B cell (primary cell): ENCODE measurements around the gene PITPNM1. TPM values are rescaled to one million over a fixed set of nuclear protein-coding genes. Genes with fewer than 3 reads are reported as not detected.
A peak's percentile ranks its signal among the peaks of the same experiment; 100 is the strongest.

Experiments
- ATAC-seq: fragments of 200-7000 bp; cut with Tn5 transposase; one replicate; pipeline ENCODE4 v1.10.0; 2021; ENCODE audit warnings: low read depth, mild to moderate bottlenecking, moderate number of reproducible peaks, moderate library complexity
- CTCF ChIA-PET: fragments of 350-600 bp; sonication (Branson Sonifier 250); formaldehyde crosslinking; loops from one replicate; lab custom pipeline; 2021; ENCODE audit warnings: antibody characterized with exemption, inconsistent platforms; lab: Charles Lee
- POLR2A ChIA-PET: fragments of 350-600 bp; sonication (Branson Sonifier 250); formaldehyde crosslinking; loops from one replicate; lab custom pipeline; 2021; ENCODE audit warnings: antibody characterized with exemption; lab: Charles Lee
- DNase-seq: peaks from one replicate; pipeline ENCODE4 v3.0.0; 2013
- H2AFZ ChIP-seq: 2 replicates; pipeline ENCODE4 v1.6.1; 2012; ENCODE audit warnings: mild to moderate bottlenecking, low read depth, low read length; ENCODE audit not compliant: insufficient read depth, poor library complexity, severe bottlenecking
- H3K27ac ChIP-seq, 2 donors: 1 replicate in 1 of 2; 2 replicates in 1 of 2; pipeline ENCODE4 v1.5.1; 2012 to 2013; ENCODE audit warnings: low read length in 2 of 2, mild to moderate bottlenecking in 2 of 2, moderate library complexity in 1 of 2
- H3K27me3 ChIP-seq, 4 experiments: fragments of 200-600 bp in 1 of 4; sonication (generic) in 1 of 4; replicated peaks in 1 of 4; 1 replicate in 2 of 4; 2 replicates in 2 of 4; pipeline versions ENCODE4 v1.6.1 to v1.7.0; 2013 to 2016; ENCODE audit warnings: low read length in 3 of 4, mild to moderate bottlenecking in 2 of 4, mixed read lengths in 1 of 4, moderate library complexity in 1 of 4; ENCODE audit not compliant: insufficient read depth in 4 of 4, control insufficient read depth in 3 of 4; ENCODE audit errors: control extremely low read depth in 1 of 4
- H3K36me3 ChIP-seq, 2 experiments: replicated peaks in 1 of 2; 1 replicate in 1 of 2; 2 replicates in 1 of 2; pipeline versions ENCODE4 v1.6.1 to v1.7.1; 2013; ENCODE audit warnings: low read length in 1 of 2; ENCODE audit not compliant: insufficient read depth in 2 of 2, control insufficient read depth in 1 of 2; ENCODE audit errors: control extremely low read depth in 1 of 2, extremely low read depth in 1 of 2
- H3K4me1 ChIP-seq, 2 donors: fragments of 200-600 bp in 1 of 2; sonication (generic) in 1 of 2; 1 replicate in 1 of 2; 2 replicates in 1 of 2; pipeline versions ENCODE4 v1.5.1 to v1.6.1; 2013 to 2017; ENCODE audit warnings: low read length in 2 of 2; ENCODE audit not compliant: control insufficient read depth in 2 of 2, insufficient read depth in 2 of 2
- H3K4me2 ChIP-seq: replicated peaks from 2 replicates; pipeline ENCODE3; 2012; ENCODE audit warnings: mild to moderate bottlenecking, low read depth, low read length; ENCODE audit not compliant: poor library complexity, severe bottlenecking
- H3K4me3 ChIP-seq, 5 experiments: fragments of 200-600 bp in 1 of 5; sonication (generic) in 1 of 5; 1 replicate in 3 of 5; 2 replicates in 2 of 5; pipeline versions ENCODE4 v1.5.1 to v1.7.0; 2011 to 2016; ENCODE audit warnings: low read length in 4 of 5, mild to moderate bottlenecking in 4 of 5, low read depth in 2 of 5, control low read depth in 1 of 5, moderate library complexity in 1 of 5; ENCODE audit not compliant: insufficient read depth in 1 of 5; ENCODE audit errors: control extremely low read depth in 1 of 5, extremely low read depth in 1 of 5
- H3K79me2 ChIP-seq: fragments of 200-600 bp; sonication (generic); one replicate; pipeline ENCODE4 v1.6.0; 2016; ENCODE audit warnings: low read length; ENCODE audit not compliant: control insufficient read depth, insufficient read depth
- H3K9ac ChIP-seq: fragments of 200-600 bp; sonication (generic); 2 replicates; pipeline ENCODE4 v1.6.1; 2017; ENCODE audit warnings: mild to moderate bottlenecking, low read length, moderate library complexity
- H3K9me3 ChIP-seq, 3 donors: one replicate each; pipeline versions ENCODE4 v1.6.1 to v1.7.1; 2013; ENCODE audit warnings: low read length in 2 of 3; ENCODE audit not compliant: control insufficient read depth in 2 of 3, insufficient read depth in 1 of 3; ENCODE audit errors: control extremely low read depth in 1 of 3
- H4K20me1 ChIP-seq: 2 replicates; pipeline ENCODE4 v1.6.0; 2012; ENCODE audit warnings: mild to moderate bottlenecking, low read length; ENCODE audit not compliant: insufficient read depth, control insufficient read depth, poor library complexity, severe bottlenecking
- H3K27ac Mint-ChIP-seq: one replicate; pipeline ENCODE4 v1.8.0; 2021; ENCODE audit warnings: mixed read lengths
- H3K27me3 Mint-ChIP-seq: one replicate; pipeline ENCODE4 v1.8.0; 2021; ENCODE audit warnings: mixed read lengths
- H3K4me1 Mint-ChIP-seq: one replicate; pipeline ENCODE4 v1.8.0; 2021; ENCODE audit warnings: mixed read lengths
- H3K4me3 Mint-ChIP-seq: one replicate; pipeline ENCODE4 v1.8.0; 2021; ENCODE audit warnings: mixed read lengths
- H3K9me3 Mint-ChIP-seq: one replicate; pipeline ENCODE4 v1.8.0; 2022; ENCODE audit warnings: mixed read lengths; ENCODE audit not compliant: insufficient read depth
- CTCF ChIP-seq: fragments of 200-600 bp; IDR thresholded peaks from one replicate; pipeline ENCODE4 v1.8.0; 2022; ENCODE audit warnings: antibody characterized with exemption, mild to moderate bottlenecking
- EZH2 ChIP-seq: IDR thresholded peaks from 2 replicates; pipeline ENCODE4 v1.6.1; 2012; ENCODE audit warnings: borderline replicate concordance, low read depth, mild to moderate bottlenecking, moderate library complexity, low read length; ENCODE audit not compliant: insufficient read depth, poor library complexity, severe bottlenecking
- WGBS: methylation state at CpG from one replicate; pipeline ENCODE4 v1.1.5; 2013; ENCODE audit warnings: missing lambda C conversion rate; ENCODE audit not compliant: insufficient coverage; 5-methylcytosine and 5-hydroxymethylcytosine counted together
- intact Hi-C: fragments of 100-400 bp; cut with micrococcal nuclease; formaldehyde crosslinking; loops from one replicate; pipeline ENCODE4 v1.10.0; 2022
- polyA plus RNA-seq: library from polyadenylated mRNA; depleted of rRNA; stranded (reverse); fragments of >200 nt; gene quantifications from 2 replicates; pipeline ENCODE4 v1.2.3, GENCODE V29; 2012
- total RNA-seq, 2 donors: library from RNA; stranded (reverse); fragments of 120-200 nt in 1 of 2; gene quantifications; 1 replicate in 1 of 2; 2 replicates in 1 of 2; pipeline versions ENCODE4 v1.2.3 to v1.2.4, GENCODE V29; 2013 to 2022

PITPNM1 gene
- total and polyA plus RNA-seq, 2 donors (not counting 1 experiment from before 2014, with no cell fraction given), result 152 to 166 TPM

GRCh38 chr11:67507242-67507863, 2.2 kb upstream of the PITPNM1 start:
- POLR2A ChIA-PET, result interaction anchor here (0.6 to 1.6 kb wide), 8 partner anchors 21 to 267 kb away, joined by 3 to 10 read pairs (median 4); partner anchors contain the start of genes POLD4, PPP1CA and TBC1D10C
- Histone ChIP-seq H3K27ac (peak overlapping the region; percentile 84 to 98), H3K36me3 (peaks cover 0 to 18% of the 10 kb centered on the region in 2 experiments), H3K9me3 (no peaks in the 10 kb centered on the region), H3K4me3 (peak overlapping the region; percentile 57 to 88 (median 79)), H2AFZ (peak overlapping the region; percentile 91), H3K4me1 (peaks cover 40 to 50% of the 10 kb centered on the region in 2 donors), H3K4me2 (peak overlapping the region; percentile 97), H3K79me2 (peaks cover 32% of the 10 kb centered on the region), H3K9ac (peak overlapping the region; percentile 89), H4K20me1 (peaks cover 46% of the 10 kb centered on the region), H3K27me3 (peaks cover 0 to 16% (median 4%) of the 10 kb centered on the region in 4 experiments)
- peak overlapping the region; percentile 92 for H3K4me3 Mint-ChIP-seq
- no peak for DNase-seq
- intact Hi-C loops, result loop anchor here (5.0 kb wide), 2 partner anchors 240 to 265 kb away; partner anchors contain the start of gene GRK2
- TF ChIP-seq CTCF, result no peak
- no peak for TF ChIP-seq EZH2
- peak overlapping the region; percentile 95 for H3K27ac Mint-ChIP-seq
- CTCF ChIA-PET, result interaction anchor here (0.8 to 1.5 kb wide), 7 partner anchors 38 to 153 kb away, joined by 3 to 7 read pairs (median 3); partner anchors contain the start of genes GSTP1, PPP1CA, PTPRCAP and RAD9A
- ATAC-seq, result no peak
- H3K9me3 Mint-ChIP-seq, result no peaks in the 10 kb centered on the region
- peaks cover 44% of the 10 kb centered on the region for H3K4me1 Mint-ChIP-seq
- WGBS, result 37% methylated on average over 33 of the region's 33 CpGs
- peaks cover 6% of the 10 kb centered on the region for H3K27me3 Mint-ChIP-seq
